HG02938 (cell line): Measurements from ENCODE around the gene DRG2.
A peak's percentile ranks its signal among the peaks of the same experiment; 100 is the strongest.

Source experiments
- ATAC-seq: cut with Tn5 transposase; IDR thresholded peaks from one replicate; pipeline ENCODE4 v1.9.1; 2021; ENCODE audit warnings: mild to moderate bottlenecking, moderate library complexity; ENCODE audit not compliant: unreplicated experiment

DRG2 gene, protein sequence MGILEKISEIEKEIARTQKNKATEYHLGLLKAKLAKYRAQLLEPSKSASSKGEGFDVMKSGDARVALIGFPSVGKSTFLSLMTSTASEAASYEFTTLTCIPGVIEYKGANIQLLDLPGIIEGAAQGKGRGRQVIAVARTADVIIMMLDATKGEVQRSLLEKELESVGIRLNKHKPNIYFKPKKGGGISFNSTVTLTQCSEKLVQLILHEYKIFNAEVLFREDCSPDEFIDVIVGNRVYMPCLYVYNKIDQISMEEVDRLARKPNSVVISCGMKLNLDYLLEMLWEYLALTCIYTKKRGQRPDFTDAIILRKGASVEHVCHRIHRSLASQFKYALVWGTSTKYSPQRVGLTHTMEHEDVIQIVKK

DNA sequence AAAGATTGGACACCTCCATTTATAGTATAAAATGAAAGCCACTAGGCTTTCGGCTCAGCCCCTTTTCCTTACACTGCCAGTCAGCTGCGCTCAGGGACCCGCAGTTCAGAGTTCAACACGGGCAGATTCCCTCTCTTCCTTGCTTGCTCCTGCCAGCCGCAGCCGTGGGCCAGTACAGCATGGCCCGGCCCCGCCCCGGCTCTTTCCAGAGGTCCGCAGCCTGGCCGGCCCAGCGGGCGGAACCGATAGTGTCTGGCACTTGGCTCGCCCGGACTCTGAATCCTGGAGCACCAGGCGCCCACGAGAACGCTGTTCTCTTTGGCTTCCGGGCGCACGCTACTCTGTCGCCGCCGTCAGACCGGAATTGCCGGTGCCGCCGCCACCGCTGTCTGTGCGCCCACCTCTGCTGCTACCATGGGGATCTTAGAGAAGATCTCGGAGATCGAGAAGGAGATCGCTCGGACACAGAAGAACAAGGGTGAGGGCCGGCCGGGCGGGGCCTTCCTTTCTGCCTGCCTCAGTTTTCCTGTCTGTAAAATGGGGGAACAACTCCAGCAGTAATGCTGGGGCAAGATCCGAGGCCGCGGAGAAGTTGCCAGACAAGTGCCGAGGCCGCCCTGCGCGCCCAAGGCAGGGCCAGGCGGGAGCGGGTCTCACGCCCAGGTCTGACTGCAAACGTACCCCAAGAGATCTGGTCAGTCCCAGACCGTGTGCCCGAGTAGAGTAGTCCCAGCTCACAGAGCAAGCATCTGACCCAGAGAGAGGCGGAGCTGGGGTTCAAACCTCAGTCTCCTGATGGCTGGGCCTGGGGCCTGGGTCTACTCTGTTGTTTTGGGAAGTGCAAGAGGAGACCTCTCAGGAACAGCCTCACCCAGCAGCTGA, at the start of gene DRG2:
Gene DRG2 (plus strand): TSS at position 339 of the 882 bp plus-strand sequence. CDS start 76 bp downstream, at position 415.
- ATAC-seq, result peak; percentile 81

DNA sequence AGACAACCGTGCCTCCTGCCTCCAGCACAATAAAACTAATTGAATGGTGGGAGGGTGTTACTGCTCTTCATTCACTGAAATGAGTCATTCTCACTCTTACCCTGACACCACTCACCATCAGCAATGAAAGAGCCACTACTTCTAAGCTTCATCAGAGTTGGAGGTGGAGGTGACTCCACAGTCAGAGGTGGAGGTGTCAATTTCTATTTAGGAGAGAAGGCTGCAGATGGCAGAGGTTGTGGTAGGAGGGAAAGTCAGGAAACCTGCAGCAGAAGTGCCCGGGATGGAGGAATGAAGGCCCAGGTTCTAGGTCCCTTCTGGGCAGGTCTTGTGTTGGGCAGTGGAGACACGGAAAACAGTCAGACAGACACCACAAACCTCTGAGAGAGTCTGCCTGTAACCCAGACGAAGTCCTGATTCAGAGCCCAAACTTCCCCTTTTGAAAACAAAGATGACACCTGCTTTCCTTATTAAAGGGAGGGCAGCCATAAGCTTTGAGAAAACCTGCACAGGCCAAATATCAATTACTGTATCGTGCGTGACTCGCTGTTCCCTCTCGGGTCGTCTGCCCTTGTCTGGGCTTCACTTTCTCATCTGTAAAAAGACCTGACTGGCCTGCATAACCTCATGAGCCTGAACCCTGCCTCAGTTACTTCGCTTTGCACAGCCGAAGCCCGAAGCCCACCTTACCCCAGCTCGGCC, 49.4 kb upstream of the DRG2 start:
- peak; percentile 2 for ATAC-seq

DNA sequence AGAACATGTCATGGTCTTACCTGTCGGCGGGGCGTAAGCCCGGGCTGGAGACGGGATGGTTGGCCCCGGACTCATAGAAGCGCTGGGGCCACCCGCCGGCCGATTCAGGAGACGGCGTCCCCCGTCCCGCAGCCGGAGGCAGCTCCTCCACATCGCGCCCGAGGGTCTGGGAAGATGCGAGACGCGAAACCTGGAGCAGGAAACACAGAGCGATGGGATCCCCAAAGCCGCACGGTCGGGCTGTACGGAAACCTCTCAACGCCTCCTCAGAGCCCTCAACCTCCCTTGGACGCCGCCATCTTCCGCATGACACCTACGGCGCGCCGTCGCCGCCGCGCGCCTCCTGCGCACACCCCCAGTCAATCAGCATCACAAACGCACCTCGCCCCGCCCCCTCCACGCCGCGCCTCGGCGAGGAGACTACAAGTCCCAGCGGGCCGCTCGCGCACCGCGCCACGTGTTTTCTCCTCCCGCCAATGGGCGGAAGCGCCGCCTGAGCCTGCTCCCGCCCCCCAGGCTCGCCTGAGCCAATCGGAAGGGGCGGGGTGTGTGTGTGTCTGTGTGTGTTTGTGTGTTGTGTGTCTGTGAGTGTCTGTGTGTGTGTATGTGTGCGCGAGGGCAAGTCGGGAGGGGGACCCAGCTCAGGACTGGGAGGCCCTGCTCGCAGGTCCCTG, 48.8 kb upstream of the DRG2 start, which contains the start of the genes ATPAF2 and GID4:
Gene ATPAF2 (minus strand): TSS at position 308 of the 674 bp plus-strand sequence. CDS start 155 bp downstream, at position 153.
Gene GID4 (plus strand): TSS at position 548 of the 674 bp plus-strand sequence. CDS start 57 bp downstream, at position 605.
- peak; percentile 91 for ATAC-seq

DNA sequence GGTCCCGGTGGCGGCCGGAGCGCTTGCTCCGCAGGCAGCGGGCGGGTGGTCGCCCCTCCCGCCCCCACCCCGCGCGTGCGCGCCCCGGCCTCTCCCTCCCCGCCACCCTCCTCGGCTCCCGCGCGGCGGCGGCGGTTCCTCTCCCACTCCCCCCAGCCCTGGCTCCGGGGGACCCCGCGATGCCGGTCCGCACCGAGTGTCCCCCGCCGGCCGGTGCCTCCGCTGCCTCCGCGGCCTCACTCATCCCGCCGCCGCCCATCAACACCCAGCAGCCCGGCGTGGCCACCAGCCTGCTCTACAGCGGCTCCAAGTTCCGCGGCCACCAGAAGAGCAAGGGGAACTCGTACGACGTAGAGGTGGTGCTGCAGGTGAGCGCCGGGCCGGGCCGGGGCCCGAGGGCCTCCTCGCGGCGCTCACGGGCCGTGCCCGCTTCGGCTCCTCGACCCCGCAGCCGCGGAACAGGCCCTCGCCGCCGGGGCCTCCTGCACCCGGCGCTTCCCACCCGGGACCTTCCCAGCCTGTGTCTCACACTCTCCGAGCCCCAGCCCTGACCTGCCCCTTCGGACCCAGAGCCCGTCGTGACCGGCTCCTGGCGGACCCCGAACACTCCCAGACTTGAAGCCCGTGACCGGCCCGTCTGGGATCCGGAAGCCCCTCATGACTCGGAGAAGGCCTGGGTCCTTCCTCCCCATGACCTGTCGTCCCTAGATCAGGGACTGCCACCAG, 48.0 kb upstream of the DRG2 start:
- peak; percentile 21 for ATAC-seq

DNA sequence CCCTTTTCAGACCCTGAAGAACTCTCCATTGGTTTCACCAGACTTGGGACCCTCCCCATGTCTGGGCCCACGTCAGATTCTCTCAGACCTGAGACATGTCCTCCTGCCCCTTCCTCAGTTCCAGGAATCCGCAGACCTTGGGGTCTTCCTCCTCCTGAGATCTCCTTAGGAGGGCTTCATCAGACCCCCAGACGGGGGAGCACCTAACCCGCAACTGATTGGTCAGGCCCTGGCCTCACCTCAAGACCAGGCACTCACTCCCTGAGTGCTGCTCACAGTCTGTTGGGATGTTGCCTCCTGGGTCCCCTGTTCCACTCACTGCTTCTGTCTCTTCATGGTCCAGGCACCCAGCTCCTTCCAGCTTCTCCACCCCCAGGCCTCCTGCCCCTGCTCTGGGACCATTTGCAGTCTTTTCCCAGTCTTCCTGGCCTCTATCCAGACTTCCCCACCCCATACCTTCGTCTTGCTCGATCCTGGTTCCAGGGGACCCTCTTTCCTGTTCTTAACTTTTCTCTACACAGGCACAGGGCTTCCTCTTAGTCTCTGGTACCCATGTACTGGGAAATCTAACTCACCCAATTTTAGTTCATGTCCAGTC, 47.4 kb upstream of the DRG2 start:
- ATAC-seq, result no peak

DNA sequence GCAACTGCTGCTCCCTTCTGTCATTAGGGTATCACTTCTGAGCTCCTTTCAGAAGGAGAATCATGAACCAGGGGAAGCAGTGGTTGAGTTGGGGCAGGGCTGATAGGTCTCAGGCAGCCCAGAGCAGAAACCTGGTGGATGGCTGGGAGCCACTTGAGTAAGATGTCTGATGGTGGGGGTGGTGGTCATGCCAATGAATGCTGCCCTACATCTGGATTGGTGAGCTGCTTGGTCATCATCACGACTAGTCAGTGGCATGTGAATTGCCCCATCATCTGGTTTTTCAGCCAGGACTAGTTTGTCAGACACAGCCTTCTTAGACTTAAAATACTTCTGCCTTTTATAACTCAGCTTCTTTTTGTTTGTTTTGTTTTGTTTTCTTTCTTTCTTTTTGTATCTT, 46.0 kb upstream of the DRG2 start:
- no peak for ATAC-seq

DNA sequence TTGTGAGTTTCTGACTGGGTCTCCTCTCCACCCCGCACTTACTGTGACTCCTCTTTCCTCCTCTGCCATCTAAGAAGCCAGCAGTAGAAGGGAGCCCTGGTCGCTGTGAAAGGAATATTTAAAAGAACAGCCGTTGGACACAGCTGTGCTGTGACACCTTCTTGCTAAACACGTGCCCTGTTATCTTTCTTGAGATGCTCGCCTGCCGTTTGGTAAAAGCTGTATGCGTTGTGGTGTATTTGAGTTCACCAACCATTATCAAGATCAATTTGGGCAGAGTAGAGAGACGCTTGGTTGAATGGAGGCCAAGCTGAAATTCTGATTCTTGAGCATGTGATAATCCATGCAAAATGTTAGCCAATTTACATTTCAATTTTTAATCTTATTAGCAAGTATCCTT, 44.8 kb upstream of the DRG2 start:
- no peak for ATAC-seq

DNA sequence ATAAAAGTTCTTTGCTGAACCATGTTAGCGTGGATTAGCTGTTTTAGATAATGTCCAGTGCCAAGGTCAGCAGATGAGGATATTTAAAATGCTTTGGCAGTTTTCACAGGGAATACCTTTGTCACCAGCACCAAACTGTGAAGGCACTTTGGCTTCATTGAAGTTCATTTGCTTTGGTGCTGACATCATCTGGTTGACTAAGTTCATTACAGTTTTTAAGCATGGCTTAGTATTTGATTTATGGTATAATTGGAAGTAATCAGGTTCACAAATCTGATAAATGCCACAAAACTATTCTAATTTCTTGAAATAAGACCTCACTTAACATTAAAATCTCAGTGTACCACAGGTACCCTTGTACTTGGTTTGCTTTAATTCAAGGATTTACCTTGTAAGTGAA, 44.3 kb upstream of the DRG2 start:
- no peak for ATAC-seq

DNA sequence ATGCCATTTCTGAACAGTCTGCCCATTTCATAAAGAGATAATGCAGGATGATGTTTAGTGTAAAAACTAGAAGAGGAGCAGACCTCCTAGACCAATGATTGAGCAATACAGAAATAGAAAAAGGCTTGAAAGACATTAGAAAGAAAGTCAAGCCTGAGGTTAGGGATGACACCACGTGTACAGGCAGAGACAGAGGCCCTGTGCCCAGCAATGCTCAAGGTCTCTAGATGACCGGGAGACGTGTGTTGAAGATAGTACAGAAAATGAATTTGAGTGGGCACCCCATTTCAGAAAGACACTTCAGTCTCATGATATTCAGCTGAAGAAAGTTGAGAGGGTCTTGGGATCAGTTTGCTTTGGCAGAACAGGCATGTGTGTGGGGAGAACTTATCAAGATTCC, 43.1 kb upstream of the DRG2 start:
- no peak for ATAC-seq

DNA sequence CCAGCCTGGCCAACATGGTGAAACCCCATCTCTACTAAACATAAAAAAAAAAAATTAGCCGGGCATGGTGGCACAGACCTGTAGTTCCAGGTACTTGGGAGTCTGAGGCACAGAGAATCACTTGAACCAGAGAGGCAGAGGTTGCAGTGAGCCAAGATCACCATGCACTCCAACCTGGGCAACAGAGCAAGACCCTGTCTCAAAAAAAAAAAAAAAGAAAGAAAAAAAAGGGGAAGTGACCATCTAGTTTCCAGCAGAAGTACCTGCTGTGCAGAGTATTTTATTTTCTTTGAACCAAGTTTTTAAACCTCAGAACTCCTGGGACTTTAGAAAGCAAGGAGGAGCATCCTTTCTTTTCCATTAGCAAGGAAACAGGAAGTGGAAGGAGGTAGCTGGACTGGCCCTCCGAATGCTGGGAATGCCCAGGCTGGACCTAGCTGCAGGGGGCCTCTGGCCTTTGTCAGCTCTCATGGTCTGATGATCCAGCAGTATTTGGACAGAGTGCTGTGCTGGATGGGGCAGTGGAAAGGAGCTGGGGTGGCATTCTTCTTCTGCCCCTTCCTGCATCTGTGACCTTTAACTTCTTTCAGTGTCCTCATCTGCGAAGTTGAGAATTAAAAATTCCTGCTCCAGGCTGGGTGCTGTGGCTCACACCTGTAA, 41.9 kb upstream of the DRG2 start:
- no peak for ATAC-seq

DNA sequence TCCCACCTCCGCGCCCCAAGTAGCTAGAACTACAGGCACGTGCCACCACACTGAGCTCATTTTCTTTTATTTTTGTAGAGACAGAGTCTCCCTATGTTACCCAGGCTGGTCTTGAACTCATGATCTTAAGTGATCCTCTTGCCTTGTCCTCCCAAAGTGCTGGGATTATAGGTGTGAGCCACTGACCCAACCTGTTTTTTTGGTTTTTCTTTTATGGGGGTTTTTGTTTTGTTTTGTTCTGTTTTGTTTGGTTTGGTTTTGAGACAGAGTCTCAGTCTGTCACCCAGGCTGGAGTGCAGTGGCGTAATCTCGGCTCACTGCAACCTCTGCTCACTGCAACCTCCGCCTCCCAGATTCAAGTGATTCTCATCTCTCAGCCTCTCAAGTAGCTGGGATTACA, 32.2 kb upstream of the DRG2 start:
- no peak for ATAC-seq

DNA sequence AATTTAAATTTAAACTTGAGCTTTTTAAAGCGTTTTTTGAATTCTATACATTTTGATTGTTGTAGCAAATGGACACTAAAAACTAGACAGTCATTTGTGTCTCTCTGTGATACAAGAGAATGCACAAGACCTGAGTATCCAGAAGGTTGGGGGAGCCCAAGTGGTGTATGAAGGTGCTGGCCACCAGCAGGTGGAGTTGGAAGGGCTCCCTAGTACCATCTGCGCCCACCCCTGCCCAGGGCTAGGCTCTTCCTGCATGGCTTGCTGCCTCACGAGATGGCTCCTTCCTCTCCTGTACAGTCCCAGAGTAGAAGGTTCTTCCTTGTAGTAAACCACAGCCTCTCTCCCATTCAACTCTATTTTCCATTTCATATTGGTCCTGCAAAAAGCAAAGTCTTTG, 31.5 kb upstream of the DRG2 start:
- ATAC-seq, result no peak

DNA sequence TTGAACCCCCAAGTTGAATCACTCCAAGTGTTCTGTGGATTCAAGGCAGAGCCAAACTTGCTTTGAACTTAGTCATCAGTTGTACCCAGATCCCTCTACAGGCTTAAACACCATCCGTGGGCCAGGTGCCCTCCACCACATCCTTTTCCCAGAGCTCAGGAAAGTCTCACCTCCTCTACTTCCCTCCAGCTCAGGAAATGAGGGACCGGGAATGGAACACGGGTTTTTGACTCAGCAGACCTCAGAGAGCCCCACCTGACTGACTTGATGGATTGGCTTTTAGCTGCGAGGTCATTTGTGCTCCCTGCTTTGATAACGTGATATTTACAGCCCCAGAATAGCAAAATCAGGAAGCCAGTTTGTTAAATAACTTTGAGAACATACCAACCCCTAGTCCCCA, 28.5 kb upstream of the DRG2 start:
- no peak for ATAC-seq

DNA sequence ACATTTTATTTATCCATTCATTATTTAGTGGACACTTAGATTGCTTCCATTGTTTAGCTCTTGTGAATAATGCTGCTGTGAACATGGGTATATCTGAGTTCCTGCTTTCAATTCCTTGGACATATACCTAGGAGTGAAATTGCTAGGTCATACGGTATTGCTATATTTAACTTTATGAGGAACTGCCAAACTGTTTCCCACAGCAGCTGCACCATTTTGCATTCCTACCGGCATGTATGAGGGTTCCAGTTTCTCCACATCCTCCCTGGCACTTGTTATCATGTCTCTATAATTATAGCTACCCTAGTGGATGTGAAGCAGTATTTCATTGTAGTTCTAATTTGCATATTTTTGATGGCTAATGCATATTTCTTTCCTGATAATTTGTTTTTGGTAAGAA, 23.7 kb upstream of the DRG2 start:
- no peak for ATAC-seq

DNA sequence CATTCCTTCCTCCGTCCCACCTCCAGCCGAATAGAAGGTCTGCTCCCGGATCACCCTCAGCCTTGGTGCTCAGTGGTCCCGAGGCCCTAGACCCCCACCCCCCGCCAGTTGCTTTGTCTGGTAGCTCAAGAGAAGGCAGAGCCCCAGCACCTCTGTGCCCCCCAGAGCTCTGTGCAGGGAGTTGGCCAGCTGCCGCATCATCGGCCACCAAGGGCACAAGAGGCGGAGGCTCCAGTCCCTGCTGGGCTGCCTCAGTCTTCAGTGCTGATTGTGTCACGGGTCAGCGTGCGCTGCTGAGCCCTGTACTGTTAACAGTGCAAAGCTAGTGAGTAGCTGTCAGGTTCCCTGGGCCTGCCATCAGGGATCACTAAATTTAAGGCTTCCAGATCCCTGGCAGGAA, 22.2 kb upstream of the DRG2 start:
- ATAC-seq, result no peak

DNA sequence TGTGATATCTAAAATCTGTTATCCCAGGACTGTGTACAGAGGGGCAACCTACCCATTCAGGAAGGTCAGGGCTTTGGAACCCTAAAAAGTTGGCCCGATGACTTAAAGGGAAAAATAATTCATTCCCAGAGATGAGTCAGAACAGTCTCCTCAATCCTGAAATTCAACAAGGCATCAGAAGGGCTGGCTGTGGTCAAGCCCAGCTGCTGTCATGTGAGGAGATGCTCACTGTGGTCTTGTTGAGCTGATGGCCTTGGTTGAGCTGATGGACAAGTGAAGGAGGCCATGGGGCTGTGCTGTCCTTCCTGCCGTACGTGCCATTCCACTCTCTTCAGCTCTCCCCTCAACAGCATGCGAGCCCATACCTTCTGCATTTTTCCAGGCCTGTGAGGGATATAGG, 20.9 kb upstream of the DRG2 start:
- no peak for ATAC-seq

DNA sequence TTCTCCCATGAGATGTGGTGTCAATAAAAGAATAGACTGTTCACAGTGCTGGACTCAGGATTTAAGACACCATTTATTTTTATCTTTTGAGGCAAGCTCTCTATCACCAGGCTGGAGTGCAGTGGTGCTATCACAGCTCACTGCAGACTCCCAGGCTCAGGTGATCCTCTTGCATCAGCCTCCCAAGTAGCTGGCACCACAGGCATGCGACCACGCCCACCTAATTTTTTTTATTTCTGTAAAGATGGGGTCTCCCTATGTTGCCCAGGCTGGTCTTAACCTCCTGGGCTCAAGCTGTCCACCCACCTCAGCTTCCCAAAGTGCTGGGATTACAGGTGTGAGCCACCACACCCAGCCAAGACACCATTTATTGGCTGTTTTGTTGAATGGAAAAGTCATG, 18.6 kb upstream of the DRG2 start:
- no peak for ATAC-seq

DNA sequence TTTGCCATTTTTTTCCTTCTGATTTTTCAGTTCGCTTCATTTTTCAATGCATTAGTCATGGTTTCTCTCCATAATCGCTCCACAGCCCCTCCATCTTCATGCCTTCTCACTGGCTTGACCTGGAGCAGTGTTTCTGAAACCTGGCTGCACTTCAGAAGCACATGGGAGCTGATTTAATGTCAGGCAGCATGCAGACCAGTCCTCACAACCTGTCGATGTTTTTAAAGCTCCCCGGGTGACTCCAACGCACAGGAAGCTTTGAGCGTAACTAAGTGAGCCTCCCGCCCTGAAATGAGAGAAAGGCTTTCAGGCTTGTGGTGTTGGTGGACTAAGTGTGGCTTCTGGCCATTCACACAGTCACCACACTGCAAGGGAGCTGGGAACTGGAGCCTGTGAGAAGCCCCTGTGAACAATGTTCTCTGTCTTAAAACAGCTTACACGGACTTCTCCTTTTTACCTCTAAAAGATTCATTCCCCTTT, 16.8 kb upstream of the DRG2 start:
- no peak for ATAC-seq

DNA sequence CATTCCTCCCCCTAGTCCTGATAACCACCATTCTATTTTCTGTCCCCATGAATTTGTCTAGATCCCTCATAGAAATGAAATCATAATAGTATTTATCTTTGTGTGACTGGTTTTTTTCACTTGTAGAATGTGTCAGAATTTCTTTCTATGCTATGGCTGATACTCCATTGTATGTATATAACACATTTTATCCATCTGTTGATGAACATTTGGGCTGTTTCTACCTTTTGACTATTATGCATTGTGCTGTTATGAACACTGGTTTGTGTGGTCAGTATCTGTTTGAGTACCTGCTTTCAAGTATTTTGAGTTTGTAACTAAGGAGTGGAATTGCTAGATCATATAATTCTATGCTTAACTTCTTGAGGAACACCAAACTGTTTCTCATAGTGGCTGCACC, 16.0 kb upstream of the DRG2 start:
- no peak for ATAC-seq
